OCI-LY1 (cell line): ENCODE data around the gene KDM2A.
"Not testable (repeated sequence)": the region's sequence is repeated elsewhere in the genome, so short reads cannot be mapped to it uniquely, and the experiment has no call there.

Source experiments
- CTCF ChIP-seq: fragments of 200-600 bp; sonication (generic), shearing (Covaris generic); IDR thresholded peaks from 2 replicates; pipeline ENCODE4 v1.5.1; 2017; ENCODE audit warnings: mild to moderate bottlenecking, antibody characterized with exemption, low read length, moderate library complexity, mixed read lengths
- EZH2 ChIP-seq: fragments of 200-600 bp; sonication (generic), shearing (Covaris generic); IDR thresholded peaks from 2 replicates; pipeline ENCODE4 v1.8.0; 2017; ENCODE audit warnings: borderline replicate concordance, mixed run types, mild to moderate bottlenecking, antibody characterized with exemption, low read length, moderate library complexity, mixed read lengths

- not testable (repeated sequence) for TF ChIP-seq CTCF, EZH2
Observed at GRCh38 chr11:67126243-67126642, 7.2 kb downstream of the KDM2A start.
